K562 (cell line): ENCODE data around the gene ZNF302.

ENCODE experiments used
- ATF3 ChIP-seq, 2 experiments: fragments of 450-650 bp in 1 of 2; sonication (generic) in 1 of 2; formaldehyde crosslinking in 1 of 2; IDR thresholded peaks in 1 of 2; conservative IDR thresholded peaks in 1 of 2; 2 replicates each; pipeline versions ENCODE4 v1.6.1 to v1.8.1; 2016 to 2023; ENCODE audit warnings: mild to moderate bottlenecking in 2 of 2, moderate library complexity in 2 of 2, inconsistent platforms in 1 of 2, missing genetic modification reagents in 1 of 2
- CBX8 ChIP-seq: fragments of 200-600 bp; sonication (generic); IDR thresholded peaks from 2 replicates; pipeline ENCODE4 v1.6.1; 2012; ENCODE audit warnings: borderline replicate concordance, mixed run types, low read depth, mild to moderate bottlenecking, moderate library complexity, mixed read lengths, low read length, control low read depth, inconsistent platforms; ENCODE audit not compliant: poor library complexity, severe bottlenecking; ENCODE audit errors: extremely low read depth
- CTCF ChIP-seq, 3 experiments: IDR thresholded peaks in 2 of 3; conservative IDR thresholded peaks in 1 of 3; 2 replicates each; pipeline ENCODE4 v1.5.1; 2011 to 2012; ENCODE audit warnings: low read length in 3 of 3, mild to moderate bottlenecking in 3 of 3, control low read depth in 2 of 3, improper control_type of control experiment in 1 of 3, inconsistent platforms in 1 of 3, low read depth in 1 of 3, mixed read lengths in 1 of 3, moderate library complexity in 1 of 3; ENCODE audit not compliant: insufficient read depth in 2 of 3
- FOS ChIP-seq: IDR thresholded peaks from 3 replicates; pipeline ENCODE4 v1.6.1; 2011; ENCODE audit not compliant: insufficient read length; ENCODE audit errors: extremely low read depth
- HDAC1 ChIP-seq, 2 experiments: fragments of 450-650 bp; IDR thresholded peaks; 2 replicates each; pipeline ENCODE4 v1.6.1; 2016 to 2017; ENCODE audit warnings: inconsistent platforms in 1 of 2, mild to moderate bottlenecking in 1 of 2, moderate library complexity in 1 of 2
- HMBOX1 ChIP-seq: sonication (generic); IDR thresholded peaks from 2 replicates; pipeline ENCODE4 v1.6.1; 2016
- JUNB ChIP-seq: fragments of 450-650 bp; formaldehyde crosslinking; conservative IDR thresholded peaks from 2 replicates; pipeline ENCODE4 v1.4.0; 2020; ENCODE audit warnings: mild to moderate bottlenecking
- MTA1 ChIP-seq: fragments of 450-650 bp; IDR thresholded peaks from 2 replicates; pipeline ENCODE4 v1.6.1; 2017; ENCODE audit warnings: borderline replicate concordance
- RBM39 ChIP-seq: fragments of 200-400 bp; formaldehyde crosslinking; optimal IDR thresholded peaks from 2 replicates; pipeline ENCODE3; 2018; ENCODE audit warnings: low read depth, low read length
- SMARCE1 ChIP-seq: fragments of 450-650 bp; IDR thresholded peaks from 2 replicates; pipeline ENCODE4 v1.7.1; 2016; ENCODE audit warnings: mild to moderate bottlenecking
- TOE1 ChIP-seq, 2 experiments: fragments of 450-650 bp in 1 of 2; sonication (generic) in 1 of 2; formaldehyde crosslinking in 1 of 2; IDR thresholded peaks; 2 replicates each; pipeline versions ENCODE4 v1.7.1 to v1.8.0; 2016 to 2022; ENCODE audit warnings: borderline replicate concordance in 2 of 2, mild to moderate bottlenecking in 2 of 2, antibody characterized with exemption in 1 of 2, inconsistent platforms in 1 of 2, low read depth in 1 of 2, missing genetic modification reagents in 1 of 2, moderate library complexity in 1 of 2
- ZNF253 ChIP-seq: fragments of 250-450 bp; sonication (Bioruptor Pico); conservative IDR thresholded peaks from 2 replicates; pipeline ENCODE4 v1.6.1; 2021; ENCODE audit warnings: mild to moderate bottlenecking
- ZNF695 ChIP-seq: fragments of 450-650 bp; formaldehyde crosslinking; IDR thresholded peaks from 2 replicates; pipeline ENCODE4 v1.4.0; 2020; ENCODE audit warnings: mild to moderate bottlenecking, moderate library complexity

- no peak for TF ChIP-seq JUNB
- TF ChIP-seq FOS = no peak
- TF ChIP-seq MTA1 = no peak
- TF ChIP-seq SMARCE1 = no peak
- no peak for TF ChIP-seq CBX8
- no peak for TF ChIP-seq CTCF (IDR thresholded peaks at IDR 0.05 in 2 of 3, conservative IDR thresholded peaks at IDR 0.05 in 1 of 3; ENCODE audit: insufficient read depth in 2 of 3, low read depth in 1 of 3, low read length in 3 of 3)
- TF ChIP-seq ATF3 (IDR thresholded peaks at IDR 0.05) = no peak
- TF ChIP-seq ATF3 (CRISPR knock-in tag; conservative IDR thresholded peaks at IDR 0.05) = no peak
- TF ChIP-seq HDAC1 (IDR thresholded peaks at IDR 0.05) = no peak
- no peak for TF ChIP-seq TOE1 (IDR thresholded peaks at IDR 0.05; ENCODE audit: borderline replicate concordance)
- no peak for TF ChIP-seq TOE1 (CRISPR knock-in tag; IDR thresholded peaks at IDR 0.05; ENCODE audit: borderline replicate concordance, low read depth)
- TF ChIP-seq ZNF253 = no peak
- TF ChIP-seq ZNF695 (CRISPR knock-in tag) = no peak
- TF ChIP-seq HMBOX1 = no peak
- no peak for TF ChIP-seq RBM39
These were observed 10.6 kb upstream of the ZNF302 start for GRCh38 chr19:34666958-34667265.
